Fibroblast of lung (primary cell): ENCODE data around the gene FADS2. TPM values are rescaled to one million over a fixed set of nuclear protein-coding genes. Genes with fewer than 3 reads are reported as not detected.

Source experiments
- DNase-seq, 2 donors: peaks; one replicate each; pipeline versions ENCODE4 v3.0.0 to v3.0.0-alpha.2; 2010; ENCODE audit warnings: low read depth in 2 of 2
- H2AFZ ChIP-seq: 2 replicates; pipeline ENCODE4 v1.5.1; 2012; ENCODE audit warnings: low read length, control low read depth, inconsistent platforms
- H3K27ac ChIP-seq: 2 replicates; pipeline ENCODE4 v1.5.1; 2011; ENCODE audit warnings: low read length, control low read depth; ENCODE audit not compliant: insufficient read depth
- H3K27me3 ChIP-seq: 2 replicates; pipeline ENCODE4 v1.5.1; 2011; ENCODE audit warnings: mild to moderate bottlenecking, low read length; ENCODE audit not compliant: control insufficient read depth, insufficient read depth
- H3K36me3 ChIP-seq: 2 replicates; pipeline ENCODE4 v1.5.1; 2011; ENCODE audit warnings: low read length; ENCODE audit not compliant: control insufficient read depth, insufficient read depth
- H3K4me1 ChIP-seq: 2 replicates; pipeline ENCODE4 v1.5.1; 2011; ENCODE audit warnings: low read length; ENCODE audit not compliant: control insufficient read depth, insufficient read depth; ENCODE audit errors: extremely low read depth
- H3K4me2 ChIP-seq: 2 replicates; pipeline ENCODE4 v1.5.1; 2011; ENCODE audit warnings: low read length, control low read depth; ENCODE audit not compliant: insufficient read depth; ENCODE audit errors: extremely low read depth
- H3K4me3 ChIP-seq, 4 experiments: fragments of 200-600 bp in 1 of 4; sonication (generic) in 1 of 4; replicated peaks in 1 of 4; 2 replicates each; pipeline ENCODE4 v1.5.1; 2011 to 2016; ENCODE audit warnings: low read length in 4 of 4, low read depth in 3 of 4, mild to moderate bottlenecking in 3 of 4, control low read depth in 2 of 4, inconsistent platforms in 1 of 4, mixed read lengths in 1 of 4; ENCODE audit not compliant: insufficient read depth in 1 of 4; ENCODE audit errors: control extremely low read depth in 1 of 4
- H3K79me2 ChIP-seq: 2 replicates; pipeline ENCODE4 v1.5.1; 2012; ENCODE audit warnings: mild to moderate bottlenecking, low read length, inconsistent platforms; ENCODE audit not compliant: control insufficient read depth, insufficient read depth
- H3K9ac ChIP-seq: 2 replicates; pipeline ENCODE4 v1.5.1; 2011; ENCODE audit warnings: mild to moderate bottlenecking, low read length, control low read depth; ENCODE audit not compliant: insufficient read depth
- H3K9me3 ChIP-seq: 2 replicates; pipeline ENCODE4 v1.5.1; 2012; ENCODE audit warnings: low read depth, low read length; ENCODE audit not compliant: control insufficient read depth, insufficient read depth
- H4K20me1 ChIP-seq: 2 replicates; pipeline ENCODE4 v1.5.1; 2011; ENCODE audit warnings: low read length; ENCODE audit not compliant: control insufficient read depth, insufficient read depth; ENCODE audit errors: extremely low read depth
- CTCF ChIP-seq, 2 donors: IDR thresholded peaks in 1 of 2; conservative IDR thresholded peaks in 1 of 2; 1 replicate in 1 of 2; 2 replicates in 1 of 2; pipeline ENCODE4 v1.5.1; 2011 to 2012; ENCODE audit warnings: low read length in 2 of 2, control low read depth in 1 of 2, inconsistent platforms in 1 of 2, low read depth in 1 of 2, mild to moderate bottlenecking in 1 of 2
- EZH2 ChIP-seq: IDR thresholded peaks from 2 replicates; pipeline ENCODE4 v1.5.1; 2012; ENCODE audit warnings: low read length, control low read depth, mild to moderate bottlenecking; ENCODE audit errors: missing control alignments
- polyA plus RNA-seq, 2 donors: library from polyadenylated mRNA; depleted of rRNA in 1 of 2; stranded (reverse) in 1 of 2; unstranded in 1 of 2; fragments of >200 nt; gene quantifications; 2 replicates each; pipeline ENCODE4 v1.2.1, GENCODE V29; 2011 to 2012; ENCODE audit warnings: missing spikeins in 1 of 2
- total RNA-seq: library from RNA; depleted of rRNA; stranded (reverse); fragments of >200 nt; gene quantifications from 2 replicates; pipeline ENCODE4 v1.2.1, GENCODE V29; 2014

Gene FADS2
- total and polyA plus RNA-seq, 2 donors (not counting 1 experiment from before 2014, with no cell fraction given): 418 to 932 TPM

GRCh38 chr11:61887839-61888494 is 59.9 kb downstream of the FADS2 start:
- Histone ChIP-seq H3K27ac (peak overlapping the region; percentile 64), H3K4me3 (no peak overlapping the region), H3K79me2 (peaks cover 34% of the 10 kb centered on the region), H3K4me1 (peaks cover 3% of the 10 kb centered on the region), H3K4me2 (no peak overlapping the region), H3K9ac (no peak overlapping the region), H3K9me3 (no peaks in the 10 kb centered on the region), H3K36me3 (peaks cover 2% of the 10 kb centered on the region), H2AFZ (no peak overlapping the region), H3K27me3 (no peaks in the 10 kb centered on the region), H4K20me1 (no peaks in the 10 kb centered on the region)
- TF ChIP-seq CTCF (conservative IDR thresholded peaks at IDR 0.05 in 1 of 2, IDR thresholded peaks at IDR 0.05 in 1 of 2; ENCODE audit: low read depth in 1 of 2, low read length in 2 of 2) (no peak), EZH2 (no peak)
- peak; percentile 86 to 93 for DNase-seq

- TF ChIP-seq CTCF (conservative IDR thresholded peaks at IDR 0.05 in 1 of 2, IDR thresholded peaks at IDR 0.05 in 1 of 2; ENCODE audit: low read depth in 1 of 2, low read length in 2 of 2) (no peak), EZH2 (no peak)
- no peak overlapping the region for H2AFZ ChIP-seq
- peak overlapping the region; percentile 64 for H3K27ac ChIP-seq
- no peak overlapping the region for H3K4me3 ChIP-seq
- no peak overlapping the region for H3K9ac ChIP-seq
- H3K4me1 ChIP-seq: peaks cover 3% of the 10 kb centered on the region
- DNase-seq: no peak
- no peaks in the 10 kb centered on the region for H4K20me1 ChIP-seq
- no peaks in the 10 kb centered on the region for H3K9me3 ChIP-seq
- peaks cover 2% of the 10 kb centered on the region for H3K36me3 ChIP-seq
- H3K27me3 ChIP-seq: no peaks in the 10 kb centered on the region
- H3K4me2 ChIP-seq: no peak overlapping the region
- peaks cover 30% of the 10 kb centered on the region for H3K79me2 ChIP-seq
These were observed 60.5 kb downstream of the FADS2 start for GRCh38 chr11:61888590-61888989.

- no peaks in the 10 kb centered on the region for H3K27me3 ChIP-seq
- TF ChIP-seq CTCF (conservative IDR thresholded peaks at IDR 0.05 in 1 of 2, IDR thresholded peaks at IDR 0.05 in 1 of 2; ENCODE audit: low read depth in 1 of 2, low read length in 2 of 2) (no peak), EZH2 (no peak)
- no peak overlapping the region for H3K9ac ChIP-seq
- no peaks in the 10 kb centered on the region for H4K20me1 ChIP-seq
- peak overlapping the region; percentile 91 for H3K4me2 ChIP-seq
- H3K4me3 ChIP-seq: peak overlapping the region in 3 of 4 experiments; percentile 65 to 93 (median 73)
- DNase-seq: no peak
- no peaks in the 10 kb centered on the region for H3K9me3 ChIP-seq
- no peak overlapping the region for H2AFZ ChIP-seq
- peaks cover 3% of the 10 kb centered on the region for H3K4me1 ChIP-seq
- H3K27ac ChIP-seq: no peak overlapping the region
- H3K36me3 ChIP-seq: peaks cover 2% of the 10 kb centered on the region
- H3K79me2 ChIP-seq: peaks cover 30% of the 10 kb centered on the region
These were observed 61.7 kb downstream of the FADS2 start for GRCh38 chr11:61889831-61890230.
